ENCODE results near the gene LCN1.

DNA sequence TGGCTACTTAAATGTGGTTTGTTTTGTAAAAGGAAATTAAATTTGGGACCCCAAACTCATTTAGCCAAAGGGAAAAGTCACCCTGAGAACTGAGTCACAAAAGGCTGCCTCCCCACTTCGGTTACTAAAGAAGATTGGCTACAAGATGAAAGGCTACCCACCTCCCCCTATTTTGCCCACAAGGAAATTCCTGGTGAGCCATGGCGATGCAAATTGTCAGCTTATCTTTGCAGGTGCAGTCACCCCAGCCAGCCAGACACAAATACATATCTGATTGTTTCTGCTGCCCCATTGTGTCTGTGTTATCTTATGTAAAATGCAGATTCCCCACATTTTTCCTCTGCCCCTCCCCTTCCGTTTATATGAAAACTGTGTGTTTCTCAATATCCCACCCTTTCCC lies 49.2 kb downstream of the LCN1 start:
- TF ChIP-seq, protein P1, sequence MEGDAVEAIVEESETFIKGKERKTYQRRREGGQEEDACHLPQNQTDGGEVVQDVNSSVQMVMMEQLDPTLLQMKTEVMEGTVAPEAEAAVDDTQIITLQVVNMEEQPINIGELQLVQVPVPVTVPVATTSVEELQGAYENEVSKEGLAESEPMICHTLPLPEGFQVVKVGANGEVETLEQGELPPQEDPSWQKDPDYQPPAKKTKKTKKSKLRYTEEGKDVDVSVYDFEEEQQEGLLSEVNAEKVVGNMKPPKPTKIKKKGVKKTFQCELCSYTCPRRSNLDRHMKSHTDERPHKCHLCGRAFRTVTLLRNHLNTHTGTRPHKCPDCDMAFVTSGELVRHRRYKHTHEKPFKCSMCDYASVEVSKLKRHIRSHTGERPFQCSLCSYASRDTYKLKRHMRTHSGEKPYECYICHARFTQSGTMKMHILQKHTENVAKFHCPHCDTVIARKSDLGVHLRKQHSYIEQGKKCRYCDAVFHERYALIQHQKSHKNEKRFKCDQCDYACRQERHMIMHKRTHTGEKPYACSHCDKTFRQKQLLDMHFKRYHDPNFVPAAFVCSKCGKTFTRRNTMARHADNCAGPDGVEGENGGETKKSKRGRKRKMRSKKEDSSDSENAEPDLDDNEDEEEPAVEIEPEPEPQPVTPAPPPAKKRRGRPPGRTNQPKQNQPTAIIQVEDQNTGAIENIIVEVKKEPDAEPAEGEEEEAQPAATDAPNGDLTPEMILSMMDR (conservative IDR thresholded peaks at IDR 0.05; ENCODE audit: low read depth in 2 of 2) = no peak
- TF ChIP-seq EZH2 (IDR thresholded peaks at IDR 0.05; ENCODE audit: low read depth, unreplicated experiment) (no peak), ZNF114 (CRISPR knock-in tag; IDR thresholded peaks at IDR 0.05) (no peak), POLR2AphosphoS5 (IDR thresholded peaks at IDR 0.05; ENCODE audit: low read depth) (no peak), EZH2phosphoT487 (IDR thresholded peaks at IDR 0.05; ENCODE audit: unreplicated experiment) (no peak), CREB1 (CRISPR knock-in tag; IDR thresholded peaks at IDR 0.05; ENCODE audit: low read depth) (no peak), ZNF331 (CRISPR knock-in tag; IDR thresholded peaks at IDR 0.05; ENCODE audit: low read depth) (no peak), JUNB (IDR thresholded peaks at IDR 0.05; ENCODE audit: unreplicated experiment) (no peak)
- TF ChIP-seq, protein P2, sequence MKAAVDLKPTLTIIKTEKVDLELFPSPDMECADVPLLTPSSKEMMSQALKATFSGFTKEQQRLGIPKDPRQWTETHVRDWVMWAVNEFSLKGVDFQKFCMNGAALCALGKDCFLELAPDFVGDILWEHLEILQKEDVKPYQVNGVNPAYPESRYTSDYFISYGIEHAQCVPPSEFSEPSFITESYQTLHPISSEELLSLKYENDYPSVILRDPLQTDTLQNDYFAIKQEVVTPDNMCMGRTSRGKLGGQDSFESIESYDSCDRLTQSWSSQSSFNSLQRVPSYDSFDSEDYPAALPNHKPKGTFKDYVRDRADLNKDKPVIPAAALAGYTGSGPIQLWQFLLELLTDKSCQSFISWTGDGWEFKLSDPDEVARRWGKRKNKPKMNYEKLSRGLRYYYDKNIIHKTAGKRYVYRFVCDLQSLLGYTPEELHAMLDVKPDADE (IDR thresholded peaks at IDR 0.05) = no peak
- TF ChIP-seq, protein P3, sequence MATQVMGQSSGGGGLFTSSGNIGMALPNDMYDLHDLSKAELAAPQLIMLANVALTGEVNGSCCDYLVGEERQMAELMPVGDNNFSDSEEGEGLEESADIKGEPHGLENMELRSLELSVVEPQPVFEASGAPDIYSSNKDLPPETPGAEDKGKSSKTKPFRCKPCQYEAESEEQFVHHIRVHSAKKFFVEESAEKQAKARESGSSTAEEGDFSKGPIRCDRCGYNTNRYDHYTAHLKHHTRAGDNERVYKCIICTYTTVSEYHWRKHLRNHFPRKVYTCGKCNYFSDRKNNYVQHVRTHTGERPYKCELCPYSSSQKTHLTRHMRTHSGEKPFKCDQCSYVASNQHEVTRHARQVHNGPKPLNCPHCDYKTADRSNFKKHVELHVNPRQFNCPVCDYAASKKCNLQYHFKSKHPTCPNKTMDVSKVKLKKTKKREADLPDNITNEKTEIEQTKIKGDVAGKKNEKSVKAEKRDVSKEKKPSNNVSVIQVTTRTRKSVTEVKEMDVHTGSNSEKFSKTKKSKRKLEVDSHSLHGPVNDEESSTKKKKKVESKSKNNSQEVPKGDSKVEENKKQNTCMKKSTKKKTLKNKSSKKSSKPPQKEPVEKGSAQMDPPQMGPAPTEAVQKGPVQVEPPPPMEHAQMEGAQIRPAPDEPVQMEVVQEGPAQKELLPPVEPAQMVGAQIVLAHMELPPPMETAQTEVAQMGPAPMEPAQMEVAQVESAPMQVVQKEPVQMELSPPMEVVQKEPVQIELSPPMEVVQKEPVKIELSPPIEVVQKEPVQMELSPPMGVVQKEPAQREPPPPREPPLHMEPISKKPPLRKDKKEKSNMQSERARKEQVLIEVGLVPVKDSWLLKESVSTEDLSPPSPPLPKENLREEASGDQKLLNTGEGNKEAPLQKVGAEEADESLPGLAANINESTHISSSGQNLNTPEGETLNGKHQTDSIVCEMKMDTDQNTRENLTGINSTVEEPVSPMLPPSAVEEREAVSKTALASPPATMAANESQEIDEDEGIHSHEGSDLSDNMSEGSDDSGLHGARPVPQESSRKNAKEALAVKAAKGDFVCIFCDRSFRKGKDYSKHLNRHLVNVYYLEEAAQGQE (IDR thresholded peaks at IDR 0.05; ENCODE audit: unreplicated experiment) = no peak
- TF ChIP-seq, protein P4, sequence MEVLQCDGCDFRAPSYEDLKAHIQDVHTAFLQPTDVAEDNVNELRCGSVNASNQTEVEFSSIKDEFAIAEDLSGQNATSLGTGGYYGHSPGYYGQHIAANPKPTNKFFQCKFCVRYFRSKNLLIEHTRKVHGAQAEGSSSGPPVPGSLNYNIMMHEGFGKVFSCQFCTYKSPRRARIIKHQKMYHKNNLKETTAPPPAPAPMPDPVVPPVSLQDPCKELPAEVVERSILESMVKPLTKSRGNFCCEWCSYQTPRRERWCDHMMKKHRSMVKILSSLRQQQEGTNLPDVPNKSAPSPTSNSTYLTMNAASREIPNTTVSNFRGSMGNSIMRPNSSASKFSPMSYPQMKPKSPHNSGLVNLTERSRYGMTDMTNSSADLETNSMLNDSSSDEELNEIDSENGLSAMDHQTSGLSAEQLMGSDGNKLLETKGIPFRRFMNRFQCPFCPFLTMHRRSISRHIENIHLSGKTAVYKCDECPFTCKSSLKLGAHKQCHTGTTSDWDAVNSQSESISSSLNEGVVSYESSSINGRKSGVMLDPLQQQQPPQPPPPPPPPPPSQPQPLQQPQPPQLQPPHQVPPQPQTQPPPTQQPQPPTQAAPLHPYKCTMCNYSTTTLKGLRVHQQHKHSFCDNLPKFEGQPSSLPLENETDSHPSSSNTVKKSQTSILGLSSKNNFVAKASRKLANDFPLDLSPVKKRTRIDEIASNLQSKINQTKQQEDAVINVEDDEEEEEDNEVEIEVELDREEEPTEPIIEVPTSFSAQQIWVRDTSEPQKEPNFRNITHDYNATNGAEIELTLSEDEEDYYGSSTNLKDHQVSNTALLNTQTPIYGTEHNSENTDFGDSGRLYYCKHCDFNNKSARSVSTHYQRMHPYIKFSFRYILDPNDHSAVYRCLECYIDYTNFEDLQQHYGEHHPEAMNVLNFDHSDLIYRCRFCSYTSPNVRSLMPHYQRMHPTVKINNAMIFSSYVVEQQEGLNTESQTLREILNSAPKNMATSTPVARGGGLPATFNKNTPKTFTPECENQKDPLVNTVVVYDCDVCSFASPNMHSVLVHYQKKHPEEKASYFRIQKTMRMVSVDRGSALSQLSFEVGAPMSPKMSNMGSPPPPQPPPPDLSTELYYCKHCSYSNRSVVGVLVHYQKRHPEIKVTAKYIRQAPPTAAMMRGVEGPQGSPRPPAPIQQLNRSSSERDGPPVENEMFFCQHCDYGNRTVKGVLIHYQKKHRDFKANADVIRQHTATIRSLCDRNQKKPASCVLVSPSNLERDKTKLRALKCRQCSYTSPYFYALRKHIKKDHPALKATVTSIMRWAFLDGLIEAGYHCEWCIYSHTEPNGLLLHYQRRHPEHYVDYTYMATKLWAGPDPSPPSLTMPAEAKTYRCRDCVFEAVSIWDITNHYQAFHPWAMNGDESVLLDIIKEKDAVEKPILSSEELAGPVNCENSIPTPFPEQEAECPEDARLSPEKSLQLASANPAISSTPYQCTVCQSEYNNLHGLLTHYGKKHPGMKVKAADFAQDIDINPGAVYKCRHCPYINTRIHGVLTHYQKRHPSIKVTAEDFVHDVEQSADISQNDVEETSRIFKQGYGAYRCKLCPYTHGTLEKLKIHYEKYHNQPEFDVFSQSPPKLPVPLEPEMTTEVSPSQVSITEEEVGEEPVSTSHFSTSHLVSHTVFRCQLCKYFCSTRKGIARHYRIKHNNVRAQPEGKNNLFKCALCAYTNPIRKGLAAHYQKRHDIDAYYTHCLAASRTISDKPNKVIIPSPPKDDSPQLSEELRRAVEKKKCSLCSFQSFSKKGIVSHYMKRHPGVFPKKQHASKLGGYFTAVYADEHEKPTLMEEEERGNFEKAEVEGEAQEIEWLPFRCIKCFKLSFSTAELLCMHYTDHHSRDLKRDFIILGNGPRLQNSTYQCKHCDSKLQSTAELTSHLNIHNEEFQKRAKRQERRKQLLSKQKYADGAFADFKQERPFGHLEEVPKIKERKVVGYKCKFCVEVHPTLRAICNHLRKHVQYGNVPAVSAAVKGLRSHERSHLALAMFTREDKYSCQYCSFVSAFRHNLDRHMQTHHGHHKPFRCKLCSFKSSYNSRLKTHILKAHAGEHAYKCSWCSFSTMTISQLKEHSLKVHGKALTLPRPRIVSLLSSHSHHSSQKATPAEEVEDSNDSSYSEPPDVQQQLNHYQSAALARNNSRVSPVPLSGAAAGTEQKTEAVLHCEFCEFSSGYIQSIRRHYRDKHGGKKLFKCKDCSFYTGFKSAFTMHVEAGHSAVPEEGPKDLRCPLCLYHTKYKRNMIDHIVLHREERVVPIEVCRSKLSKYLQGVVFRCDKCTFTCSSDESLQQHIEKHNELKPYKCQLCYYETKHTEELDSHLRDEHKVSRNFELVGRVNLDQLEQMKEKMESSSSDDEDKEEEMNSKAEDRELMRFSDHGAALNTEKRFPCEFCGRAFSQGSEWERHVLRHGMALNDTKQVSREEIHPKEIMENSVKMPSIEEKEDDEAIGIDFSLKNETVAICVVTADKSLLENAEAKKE (CRISPR knock-in tag; IDR thresholded peaks at IDR 0.05) = no peak

Measured in GM23338 (cell line).